ENCODE data around the gene KLF7. TPM values are rescaled to one million over a fixed set of nuclear protein-coding genes. Genes with fewer than 3 reads are reported as not detected.
A peak's percentile ranks its signal among the peaks of the same experiment; 100 is the strongest.

KLF7 gene
- polyA plus RNA-seq, 1 donor from 2014 or later: 31.5 TPM

- peaks cover 8% of the 10 kb centered on the region for H3K36me3 ChIP-seq (ENCODE audit: insufficient read depth, low read length)
- TF ChIP-seq CTCF (IDR thresholded peaks at IDR 0.05; ENCODE audit: poor library complexity, severe bottlenecking): no peak
- no peak for TF ChIP-seq EZH2 (IDR thresholded peaks at IDR 0.05; ENCODE audit: borderline replicate concordance, insufficient read depth, low read length, poor library complexity, severe bottlenecking)
- no peak for TF ChIP-seq POLR2AphosphoS5 (IDR thresholded peaks at IDR 0.05)
- TF ChIP-seq SMC3 (conservative IDR thresholded peaks at IDR 0.05; ENCODE audit: poor library complexity): no peak
- no peak for TF ChIP-seq REST (IDR thresholded peaks at IDR 0.05; ENCODE audit: borderline replicate concordance)
- TF ChIP-seq TAF1 (IDR thresholded peaks at IDR 0.05; ENCODE audit: low read depth): no peak
- TF ChIP-seq MXI1 (conservative IDR thresholded peaks at IDR 0.05; ENCODE audit: poor library complexity, severe bottlenecking): no peak
- no peak for TF ChIP-seq RAD21 (conservative IDR thresholded peaks at IDR 0.05)
- no peak for TF ChIP-seq EP300 (conservative IDR thresholded peaks at IDR 0.05; ENCODE audit: poor library complexity, severe bottlenecking)
- H3K9me2 ChIP-seq (ENCODE audit: insufficient read depth, low read length): no peaks in the 10 kb centered on the region
- peak overlapping the region; percentile 40 for H3K27ac ChIP-seq (ENCODE audit: low read length)
- H2AFZ ChIP-seq (ENCODE audit: low read depth, low read length): no peak overlapping the region
- H4K20me1 ChIP-seq (ENCODE audit: insufficient read depth): peaks cover 75% of the 10 kb centered on the region
- no peaks in the 10 kb centered on the region for H3K9me3 ChIP-seq (ENCODE audit: low read length)
- peaks cover 5% of the 10 kb centered on the region for H3F3A ChIP-seq (ENCODE audit: insufficient read depth, low read length, poor library complexity, severe bottlenecking)
- H3K27me3 ChIP-seq (ENCODE audit: insufficient read depth, low read depth, low read length): no peaks in the 10 kb centered on the region
- H3K79me2 ChIP-seq (replicated peaks; ENCODE audit: insufficient read depth, low read length): peaks cover 100% of the 10 kb centered on the region
- H3K4me2 ChIP-seq (ENCODE audit: low read length): no peak overlapping the region
- peak overlapping the region; percentile 1 for H3K4me3 ChIP-seq (ENCODE audit: low read length)
- H3K9ac ChIP-seq (ENCODE audit: low read length): no peak overlapping the region
Observed at GRCh38 chr2:207142461-207142860, 23.3 kb downstream of the KLF7 start.

- Histone ChIP-seq H2AFZ (ENCODE audit: low read depth, low read length) (no peak overlapping the region), H3K4me3 (ENCODE audit: low read length) (no peak overlapping the region), H3K27ac (ENCODE audit: low read length) (no peak overlapping the region), H3K9me3 (ENCODE audit: low read length) (no peaks in the 10 kb centered on the region), H4K20me1 (ENCODE audit: insufficient read depth) (peaks cover 75% of the 10 kb centered on the region), H3K27me3 (ENCODE audit: insufficient read depth, low read depth, low read length) (no peaks in the 10 kb centered on the region), H3K9ac (ENCODE audit: low read length) (no peak overlapping the region), H3K79me2 (replicated peaks; ENCODE audit: insufficient read depth, low read length) (peaks cover 100% of the 10 kb centered on the region), H3F3A (ENCODE audit: insufficient read depth, low read length, poor library complexity, severe bottlenecking) (peaks cover 5% of the 10 kb centered on the region), H3K9me2 (ENCODE audit: insufficient read depth, low read length) (no peaks in the 10 kb centered on the region), H3K4me2 (ENCODE audit: low read length) (no peak overlapping the region), H3K36me3 (ENCODE audit: insufficient read depth, low read length) (peaks cover 4% of the 10 kb centered on the region)
- no peak for TF ChIP-seq TAF1 (IDR thresholded peaks at IDR 0.05; ENCODE audit: low read depth)
- TF ChIP-seq REST (IDR thresholded peaks at IDR 0.05; ENCODE audit: borderline replicate concordance): no peak
- TF ChIP-seq MXI1 (conservative IDR thresholded peaks at IDR 0.05; ENCODE audit: poor library complexity, severe bottlenecking): no peak
- no peak for TF ChIP-seq SMC3 (conservative IDR thresholded peaks at IDR 0.05; ENCODE audit: poor library complexity)
- no peak for TF ChIP-seq POLR2AphosphoS5 (IDR thresholded peaks at IDR 0.05)
- TF ChIP-seq RAD21 (conservative IDR thresholded peaks at IDR 0.05): no peak
- TF ChIP-seq CTCF (IDR thresholded peaks at IDR 0.05; ENCODE audit: poor library complexity, severe bottlenecking): no peak
- TF ChIP-seq EP300 (conservative IDR thresholded peaks at IDR 0.05; ENCODE audit: poor library complexity, severe bottlenecking): no peak
- TF ChIP-seq EZH2 (IDR thresholded peaks at IDR 0.05; ENCODE audit: borderline replicate concordance, insufficient read depth, low read length, poor library complexity, severe bottlenecking): no peak
Observed at GRCh38 chr2:207141386-207141785, 24.4 kb downstream of the KLF7 start.
